SK-N-MC (cell line): ENCODE results near the gene SMYD3.

Experiments used
- DNase-seq: peaks from one replicate; pipeline ENCODE4 v3.0.0-alpha.2; 2011; ENCODE audit warnings: low read depth, low spot score
- H3K27ac ChIP-seq: fragments of 200-600 bp; sonication (generic); 2 replicates; pipeline ENCODE4 v1.5.1; 2016; ENCODE audit warnings: mixed run types
- H3K36me3 ChIP-seq: fragments of 200-600 bp; sonication (generic); 2 replicates; pipeline ENCODE4 v1.6.1; 2017; ENCODE audit warnings: antibody characterized with exemption, low read length, mixed read lengths; ENCODE audit not compliant: insufficient read depth
- H3K4me3 ChIP-seq: fragments of 200-600 bp; sonication (generic); 2 replicates; pipeline ENCODE4 v1.5.1; 2016
- H3K9ac ChIP-seq: fragments of 200-600 bp; sonication (generic); 2 replicates; pipeline ENCODE4 v1.8.0; 2017; ENCODE audit warnings: mixed run types, mixed read lengths; ENCODE audit not compliant: insufficient read length
- H3K9me3 ChIP-seq: fragments of 200-600 bp; sonication (generic); 2 replicates; pipeline ENCODE4 v1.6.1; 2017; ENCODE audit warnings: low read depth, mild to moderate bottlenecking, antibody characterized with exemption, low read length, moderate library complexity, mixed read lengths
- EZH2 ChIP-seq: fragments of 200-600 bp; sonication (generic); IDR thresholded peaks from one replicate; pipeline ENCODE4 v1.6.1; 2017; ENCODE audit warnings: antibody characterized with exemption
- FOXP2 ChIP-seq: optimal IDR thresholded peaks from 2 replicates; pipeline ENCODE3; 2011; ENCODE audit warnings: mild to moderate bottlenecking, moderate library complexity; ENCODE audit not compliant: insufficient read depth; ENCODE audit errors: extremely low read length, control extremely low read depth
- POLR2AphosphoS5 ChIP-seq: IDR thresholded peaks from 2 replicates; pipeline ENCODE4 v1.6.1; 2012; ENCODE audit warnings: mild to moderate bottlenecking, low read depth, low read length, borderline replicate concordance

Gene SMYD3

GRCh38 chr1:245990315-245991022 lies 516.6 kb downstream of the SMYD3 start:
- Histone ChIP-seq H3K27ac (no peak overlapping the region), H3K9ac (no peak overlapping the region), H3K4me3 (no peak overlapping the region), H3K9me3 (no peaks in the 10 kb centered on the region), H3K36me3 (no peaks in the 10 kb centered on the region)
- TF ChIP-seq EZH2 (no peak), FOXP2 (no peak), POLR2AphosphoS5 (no peak)
- no peak for DNase-seq

GRCh38 chr1:245988393-245989078 lies 518.5 kb downstream of the SMYD3 start:
- Histone ChIP-seq H3K9ac (no peak overlapping the region), H3K36me3 (no peaks in the 10 kb centered on the region), H3K4me3 (no peak overlapping the region), H3K9me3 (no peaks in the 10 kb centered on the region), H3K27ac (no peak overlapping the region)
- DNase-seq = no peak
- TF ChIP-seq EZH2 (no peak), POLR2AphosphoS5 (no peak), FOXP2 (no peak)

- Histone ChIP-seq H3K4me3 (no peak overlapping the region), H3K9me3 (no peaks in the 10 kb centered on the region), H3K36me3 (no peaks in the 10 kb centered on the region), H3K27ac (no peak overlapping the region), H3K9ac (no peak overlapping the region)
- no peak for DNase-seq
- TF ChIP-seq EZH2 (no peak), POLR2AphosphoS5 (no peak), FOXP2 (no peak)
These were observed 519.1 kb downstream of the SMYD3 start for GRCh38 chr1:245987997-245988392.

GRCh38 chr1:245987577-245987976 lies 519.5 kb downstream of the SMYD3 start:
- no peak overlapping the region for H3K9ac ChIP-seq
- DNase-seq = no peak
- no peaks in the 10 kb centered on the region for H3K9me3 ChIP-seq
- H3K36me3 ChIP-seq = no peaks in the 10 kb centered on the region
- H3K4me3 ChIP-seq = no peak overlapping the region
- TF ChIP-seq EZH2 (no peak), FOXP2 (no peak), POLR2AphosphoS5 (no peak)
- H3K27ac ChIP-seq = peak overlapping the region; percentile 70

- H3K9ac ChIP-seq = no peak overlapping the region
- H3K27ac ChIP-seq = peak overlapping the region; percentile 70
- H3K9me3 ChIP-seq = no peaks in the 10 kb centered on the region
- TF ChIP-seq POLR2AphosphoS5 (no peak), EZH2 (no peak), FOXP2 (no peak)
- peak overlapping the region; percentile 70 for H3K4me3 ChIP-seq
- DNase-seq = no peak
- H3K36me3 ChIP-seq = no peaks in the 10 kb centered on the region
These were observed 519.9 kb downstream of the SMYD3 start for GRCh38 chr1:245987219-245987545.

- no peaks in the 10 kb centered on the region for H3K36me3 ChIP-seq
- peak overlapping the region; percentile 70 for H3K27ac ChIP-seq
- no peak for DNase-seq
- H3K9ac ChIP-seq = no peak overlapping the region
- TF ChIP-seq EZH2 (no peak), POLR2AphosphoS5 (no peak)
- H3K9me3 ChIP-seq = no peaks in the 10 kb centered on the region
- H3K4me3 ChIP-seq = peak overlapping the region; percentile 70
These were observed 520.5 kb downstream of the SMYD3 start for GRCh38 chr1:245986404-245987218.

GRCh38 chr1:245984390-245985155 lies 522.5 kb downstream of the SMYD3 start:
- no peaks in the 10 kb centered on the region for H3K9me3 ChIP-seq
- DNase-seq = no peak

More at GRCh38 chr1:245984390-245985155, 522.5 kb downstream of the SMYD3 start:
- H3K9ac ChIP-seq = no peak overlapping the region
- no peak for TF ChIP-seq FOXP2
- TF ChIP-seq EZH2 = no peak
- no peak for TF ChIP-seq POLR2AphosphoS5
- no peak overlapping the region for H3K4me3 ChIP-seq
- H3K27ac ChIP-seq = no peak overlapping the region
- no peaks in the 10 kb centered on the region for H3K36me3 ChIP-seq
